ENCODE data around the gene SOX8.

Gene SOX8

DNA sequence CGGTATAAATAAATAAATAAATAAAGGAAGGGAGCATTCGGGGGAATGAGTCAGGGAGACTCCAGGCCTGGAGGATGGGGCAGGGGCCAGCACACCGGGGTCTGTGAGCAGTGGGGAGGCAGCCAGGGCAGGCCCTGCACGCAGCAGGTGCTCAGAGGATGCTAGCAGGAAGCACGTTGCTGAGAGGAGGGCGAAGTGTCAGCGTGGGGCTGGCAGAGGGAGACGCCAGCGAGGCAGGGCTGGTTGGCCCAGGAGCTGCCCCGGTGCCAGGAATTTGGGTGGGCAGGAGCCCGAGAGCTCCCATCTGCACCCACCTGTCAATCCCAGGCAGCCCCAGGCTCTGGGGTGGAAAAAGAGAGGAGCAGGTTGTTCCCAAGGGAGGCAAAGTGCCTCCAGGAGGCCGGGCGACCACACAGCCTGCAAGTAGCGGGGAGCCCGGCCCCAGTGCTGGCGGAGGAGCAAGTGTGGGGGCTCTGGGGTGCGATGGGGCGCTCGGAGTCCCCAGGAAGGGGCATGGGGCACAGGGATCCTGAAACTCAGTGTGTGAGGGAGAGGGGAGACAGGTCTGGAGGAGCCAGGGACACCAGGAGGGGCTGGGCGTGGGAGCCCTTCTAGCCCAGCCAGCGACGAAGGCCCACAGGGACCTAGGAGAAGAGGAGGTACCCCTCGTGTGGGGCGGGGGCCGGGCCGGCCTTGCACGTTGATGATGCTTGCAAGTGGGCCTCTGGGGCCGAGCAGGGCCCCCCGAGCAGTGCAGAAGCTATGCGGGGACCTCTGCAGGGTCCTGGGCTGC is 28.0 kb downstream of the SOX8 start:
- DNase-seq = peak; percentile 38

DNA sequence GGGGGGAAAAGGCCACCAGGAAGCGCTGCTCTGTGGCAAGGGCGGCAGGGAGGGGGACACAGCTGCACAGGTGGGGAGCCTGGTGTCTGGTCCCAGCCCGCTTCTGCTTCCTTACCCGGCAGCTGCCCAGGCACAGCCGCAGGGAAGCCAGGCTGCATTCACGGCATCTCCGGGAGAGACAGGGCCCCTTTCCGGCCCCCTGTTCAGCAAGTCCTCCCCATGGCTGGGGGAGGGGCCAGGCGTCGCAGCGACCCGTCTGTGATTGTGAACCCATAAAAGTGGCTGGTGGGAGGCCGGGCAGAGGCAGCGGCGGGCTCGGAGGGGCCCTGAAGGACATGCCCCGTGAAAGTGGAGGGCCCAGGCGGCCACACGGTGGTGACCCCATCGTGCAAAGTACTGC is 28.7 kb downstream of the SOX8 start:
- peak; percentile 37 for DNase-seq

DNA sequence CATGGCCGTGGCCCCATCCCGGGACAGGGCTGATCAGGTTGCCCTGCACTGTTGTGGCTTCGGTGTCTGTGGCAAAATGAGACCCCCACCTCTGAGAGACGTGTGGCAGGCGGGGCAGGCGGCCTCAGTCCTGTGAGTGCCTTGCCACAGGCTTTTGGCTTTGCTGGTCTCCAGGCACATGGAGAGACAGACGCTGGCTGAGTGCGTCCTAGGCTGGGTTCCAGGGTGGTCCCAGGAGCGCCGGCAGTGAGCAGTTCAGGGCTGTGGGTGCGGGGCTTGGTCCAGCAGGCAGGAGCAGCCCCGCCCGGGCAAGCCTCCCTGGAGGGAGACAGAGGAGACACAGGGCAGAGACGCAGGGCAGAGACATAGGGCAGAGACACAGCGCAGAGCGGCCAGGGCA is 29.2 kb downstream of the SOX8 start:
- no peak for DNase-seq

DNA sequence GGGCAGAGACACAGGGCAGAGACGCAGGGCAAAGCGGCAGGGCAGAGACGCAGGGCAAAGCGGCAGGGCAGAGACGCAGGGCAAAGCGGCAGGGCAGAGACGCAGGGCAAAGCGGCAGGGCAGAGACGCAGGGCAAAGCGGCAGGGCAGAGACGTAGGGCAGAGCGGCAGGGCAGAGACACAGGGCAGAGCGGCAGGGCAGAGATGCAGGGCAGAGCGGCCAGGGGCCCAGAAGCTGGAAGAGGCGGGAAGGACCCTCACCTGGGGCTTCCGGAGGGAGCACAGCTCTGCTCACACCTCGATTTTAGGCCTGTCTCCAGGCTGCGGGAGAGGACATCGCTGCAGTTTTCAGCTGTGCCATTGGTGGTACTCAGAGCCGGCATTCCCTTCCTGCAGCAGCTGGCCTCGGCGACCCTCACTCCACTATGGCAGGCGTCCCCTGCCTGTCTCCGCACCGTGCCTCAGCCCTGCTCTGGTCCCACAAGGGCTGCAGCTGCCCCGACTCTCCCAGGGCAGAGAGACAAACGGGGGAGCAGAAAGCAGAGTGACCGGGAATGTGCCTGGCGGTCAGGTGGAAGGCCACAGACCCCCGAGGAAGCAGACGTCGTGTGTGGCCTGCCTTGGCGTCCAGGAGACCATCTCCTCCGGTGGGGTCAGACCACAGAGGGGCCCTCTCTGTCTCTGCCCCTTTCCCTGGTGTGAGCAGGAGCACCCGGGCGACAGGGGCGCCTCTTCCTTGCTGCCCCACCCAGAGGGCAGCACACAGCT is 29.9 kb downstream of the SOX8 start:
- no peak for DNase-seq

DNA sequence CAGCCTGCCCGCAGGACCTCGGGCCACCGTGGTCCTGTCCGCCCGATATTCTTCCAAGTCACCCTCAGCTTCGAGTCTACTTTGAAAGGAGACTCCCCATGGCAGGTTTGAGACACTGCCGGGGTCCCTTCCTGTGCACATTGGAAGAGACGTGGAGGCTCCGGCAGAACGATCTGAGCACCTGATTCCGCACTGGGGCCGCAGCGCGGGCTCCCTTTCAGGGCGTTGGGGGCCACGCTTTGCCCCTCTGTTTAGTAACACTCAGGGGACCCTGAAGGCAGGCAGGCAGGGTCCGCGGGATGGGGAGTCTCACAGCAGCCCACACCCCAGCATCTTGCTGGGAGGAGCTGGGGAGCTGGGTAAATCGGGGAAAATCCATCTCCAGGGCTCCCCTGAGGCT is 30.6 kb downstream of the SOX8 start:
- no peak for DNase-seq

DNA sequence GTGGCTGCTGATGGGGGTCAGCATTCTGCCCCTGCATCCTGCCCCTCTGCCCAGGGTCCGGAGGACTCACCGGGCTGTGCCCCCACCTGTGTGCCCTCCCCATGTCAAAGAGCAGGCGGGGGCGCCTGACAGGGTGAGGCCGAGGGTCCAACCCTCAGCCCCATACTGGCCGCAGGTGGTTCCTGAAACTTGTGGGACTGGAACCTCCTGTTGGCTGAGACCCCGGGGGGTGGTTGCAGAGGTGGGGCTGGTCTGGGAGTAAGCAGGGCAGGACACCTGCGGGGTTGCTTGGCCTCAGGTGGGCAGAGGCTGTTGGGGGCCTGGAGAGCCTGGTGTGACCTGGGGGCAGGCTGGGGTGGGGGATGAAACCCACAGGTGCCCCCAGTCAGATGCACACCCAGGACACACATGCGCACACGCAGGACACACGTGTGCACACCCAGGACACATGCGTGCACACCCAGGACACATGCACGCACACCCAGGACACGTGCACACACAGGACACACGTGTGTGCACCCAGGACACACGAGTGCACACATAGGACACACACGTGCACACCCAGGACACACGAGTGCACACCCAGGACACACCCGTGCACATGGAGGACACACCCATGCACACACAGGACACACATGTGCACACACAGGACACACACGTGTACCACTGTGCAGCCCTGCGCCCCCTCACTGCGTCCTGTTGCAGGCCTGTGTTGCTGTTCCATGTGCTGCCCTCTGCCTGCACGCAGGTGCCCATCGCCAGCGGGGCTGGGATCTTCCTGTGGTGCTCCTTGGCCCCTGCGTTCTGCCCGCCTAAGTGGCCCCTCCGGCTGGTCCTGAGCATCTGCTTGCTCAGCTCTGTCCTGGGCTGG is 31.4 kb downstream of the SOX8 start:
- DNase-seq = no peak

DNA sequence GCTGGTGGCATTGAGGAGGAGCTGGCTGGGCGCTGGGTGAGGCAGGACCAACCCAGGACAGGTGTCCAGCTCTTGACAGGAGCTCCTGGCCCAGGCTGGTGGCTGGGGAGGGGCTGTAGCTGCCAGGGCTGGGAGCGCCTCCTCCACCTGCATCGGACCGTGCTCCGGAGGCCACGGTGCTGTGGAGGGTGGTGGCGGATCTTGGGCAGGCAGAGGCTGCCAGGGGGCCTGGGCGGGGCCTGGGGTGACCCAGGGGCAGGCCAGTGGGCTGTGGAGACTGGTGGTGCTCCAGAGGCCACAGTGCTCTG is 32.0 kb downstream of the SOX8 start:
- no peak for DNase-seq

DNA sequence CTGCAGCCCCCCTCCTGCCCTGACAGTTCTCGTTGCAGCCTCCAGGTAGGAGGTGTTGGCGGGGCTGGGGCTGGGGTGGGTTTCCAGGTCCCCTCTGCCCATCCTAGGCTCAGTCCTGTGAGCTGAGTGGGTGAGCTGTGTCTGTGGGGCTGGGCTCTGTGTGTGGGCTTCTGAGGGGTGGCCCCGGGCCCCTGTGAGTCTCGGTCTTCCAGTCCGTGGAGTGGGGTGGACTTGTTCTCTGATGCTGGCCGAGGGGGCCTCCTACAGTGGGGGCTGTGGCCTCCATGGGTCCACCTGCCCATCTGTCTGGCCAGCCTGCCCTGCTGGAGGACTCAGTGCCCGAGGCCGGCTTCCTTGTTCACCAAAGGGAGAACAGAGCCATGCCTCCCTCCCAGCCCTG is 32.7 kb downstream of the SOX8 start:
- DNase-seq = no peak

DNA sequence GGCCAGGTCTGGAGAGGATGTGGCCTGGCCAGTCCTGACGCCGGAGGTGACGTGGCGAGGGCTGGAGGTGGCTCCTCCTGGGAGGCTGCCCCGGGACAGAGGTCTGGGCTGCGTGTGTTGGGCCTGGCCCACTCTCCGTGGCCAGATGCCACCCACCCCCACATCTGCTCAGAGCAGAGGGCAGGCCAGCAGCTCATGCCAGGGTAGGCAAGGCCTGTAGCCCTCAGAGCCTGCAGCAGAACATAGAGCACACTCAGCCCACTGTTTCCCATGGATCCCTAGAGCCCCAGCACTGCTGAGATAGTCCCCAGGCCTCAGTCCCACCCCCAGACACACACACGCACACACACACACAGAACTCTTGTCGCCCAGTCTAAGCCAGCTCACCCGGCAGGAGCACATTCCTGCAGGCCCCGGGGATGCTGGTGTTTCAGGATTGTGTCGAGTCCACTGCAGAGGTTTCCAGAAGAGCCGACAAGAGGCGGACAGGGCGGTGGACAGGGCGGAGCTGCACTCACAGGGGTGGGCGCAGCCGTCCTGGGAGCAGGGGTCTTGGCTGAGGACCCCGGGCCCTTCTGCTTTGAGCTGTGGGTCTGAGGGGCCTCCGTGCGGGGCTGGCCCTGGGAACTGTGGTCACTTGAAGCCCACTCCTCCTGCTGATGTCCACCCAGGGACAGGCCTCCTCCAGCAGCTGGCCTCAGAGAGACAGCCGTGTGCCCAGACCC is 33.4 kb downstream of the SOX8 start:
- no peak for DNase-seq

DNA sequence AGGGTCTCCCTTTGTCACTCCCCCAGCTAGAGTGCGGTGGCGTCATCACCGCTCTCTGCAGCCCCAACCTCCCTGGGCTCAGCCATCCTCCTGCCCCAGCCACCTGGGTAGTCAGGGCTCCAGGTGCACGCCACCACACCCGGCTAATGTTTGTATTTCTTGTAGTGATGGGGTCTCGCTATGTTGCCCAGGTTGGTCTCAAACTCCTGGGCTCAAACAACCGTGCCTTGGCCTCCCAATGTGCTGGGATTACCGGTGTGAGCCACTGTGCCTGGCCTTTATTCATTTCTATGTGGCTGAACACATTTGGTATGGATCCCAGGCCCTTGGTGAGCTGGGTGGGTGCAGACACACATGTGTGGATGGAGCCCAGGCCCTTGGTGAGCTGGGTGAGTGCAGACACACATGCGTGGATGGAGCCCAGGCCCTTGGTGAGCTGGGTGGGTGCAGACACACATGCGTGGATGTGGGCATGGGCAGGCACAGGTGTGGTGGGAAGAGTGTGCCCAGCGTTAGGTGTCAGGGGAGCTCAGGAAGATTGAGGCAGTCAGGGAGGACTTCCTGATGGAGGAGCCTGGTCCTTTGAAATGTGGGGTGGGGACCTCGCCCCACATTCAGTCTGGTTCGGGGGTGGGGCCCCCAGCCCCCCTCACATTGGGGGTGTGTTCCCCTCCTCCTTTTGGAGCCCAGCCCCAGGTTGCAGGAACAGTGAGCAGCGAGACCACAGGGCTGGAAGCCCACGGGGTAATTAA is 37.1 kb downstream of the SOX8 start:
- DNase-seq = no peak

DNA sequence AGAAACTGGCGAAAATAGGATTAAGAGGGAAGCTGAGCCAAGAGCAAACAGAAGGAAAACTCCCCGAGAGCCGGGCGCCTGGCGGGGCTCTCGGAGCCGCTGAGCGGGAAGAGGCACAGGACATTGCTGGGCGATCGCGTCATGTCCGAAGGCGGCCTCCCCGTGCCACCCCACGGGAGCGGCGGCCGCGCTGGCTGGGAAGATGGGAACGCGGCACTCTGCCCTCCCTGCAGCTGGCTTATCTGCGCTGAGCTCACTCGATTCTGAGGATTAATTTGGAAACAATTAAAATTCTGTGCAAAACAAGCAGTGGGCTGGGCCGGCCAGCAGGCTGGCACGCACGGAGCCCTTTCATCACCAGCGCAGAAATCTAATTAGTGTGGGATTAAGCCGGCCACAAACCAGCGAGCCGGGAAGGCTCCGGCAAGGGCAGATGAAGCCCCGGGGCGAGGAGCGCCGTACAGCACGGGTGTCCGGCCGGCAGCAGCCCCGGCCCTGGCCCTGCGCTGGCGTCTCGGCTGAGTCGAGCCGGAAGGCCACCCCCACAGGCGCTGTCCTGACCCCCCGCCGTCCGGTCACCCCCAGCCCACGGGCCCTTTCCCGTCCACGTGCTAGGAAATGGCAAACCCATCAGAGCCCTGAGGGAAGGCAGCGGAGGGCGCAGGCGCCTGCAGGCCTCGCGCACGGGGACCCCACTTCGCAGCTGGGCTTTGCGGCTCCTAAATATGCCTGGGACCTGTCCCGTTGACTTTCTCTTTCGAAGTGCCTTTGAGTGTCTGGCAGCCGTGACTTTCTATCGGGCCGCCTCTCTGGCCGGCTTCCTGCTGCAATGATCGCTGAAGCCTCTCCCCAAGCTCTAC is 37.9 kb downstream of the SOX8 start:
- no peak for DNase-seq

DNA sequence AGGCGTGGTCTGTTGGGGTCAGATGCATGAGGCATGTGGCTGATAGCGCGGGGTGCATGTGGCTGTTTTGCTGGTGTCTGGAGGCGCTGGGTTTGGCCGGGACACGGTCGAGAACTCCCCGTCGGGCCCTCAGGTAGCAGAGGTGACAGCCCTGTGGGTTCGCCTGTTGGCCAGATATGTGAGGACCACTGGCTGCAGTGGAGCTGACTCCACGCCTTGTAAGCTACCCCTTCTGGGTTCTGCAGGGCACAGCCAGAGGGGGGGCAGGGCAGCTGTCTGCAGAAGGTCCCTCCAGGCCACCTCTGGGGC is 38.5 kb downstream of the SOX8 start:
- DNase-seq = no peak

DNA sequence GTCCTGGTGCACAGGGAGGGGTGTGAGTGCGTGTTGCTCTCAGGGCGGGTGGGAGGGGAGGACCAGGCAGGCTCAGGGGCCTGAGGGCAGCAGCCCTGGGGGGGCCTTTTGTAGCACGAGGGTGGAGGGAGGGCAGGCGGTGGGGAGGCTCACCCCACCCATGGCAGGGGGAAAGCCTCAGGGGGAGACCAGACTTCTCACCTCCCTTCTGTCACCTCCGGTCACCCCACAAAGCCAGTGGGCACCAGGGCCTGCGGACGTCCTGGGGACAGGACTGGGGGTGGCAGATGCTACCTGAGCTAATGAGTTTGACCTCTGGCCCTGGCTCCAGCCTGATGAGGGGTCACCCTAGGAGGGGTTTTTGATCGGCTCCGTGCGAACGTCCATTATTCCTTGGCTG is 39.0 kb downstream of the SOX8 start:
- no peak for DNase-seq

DNA sequence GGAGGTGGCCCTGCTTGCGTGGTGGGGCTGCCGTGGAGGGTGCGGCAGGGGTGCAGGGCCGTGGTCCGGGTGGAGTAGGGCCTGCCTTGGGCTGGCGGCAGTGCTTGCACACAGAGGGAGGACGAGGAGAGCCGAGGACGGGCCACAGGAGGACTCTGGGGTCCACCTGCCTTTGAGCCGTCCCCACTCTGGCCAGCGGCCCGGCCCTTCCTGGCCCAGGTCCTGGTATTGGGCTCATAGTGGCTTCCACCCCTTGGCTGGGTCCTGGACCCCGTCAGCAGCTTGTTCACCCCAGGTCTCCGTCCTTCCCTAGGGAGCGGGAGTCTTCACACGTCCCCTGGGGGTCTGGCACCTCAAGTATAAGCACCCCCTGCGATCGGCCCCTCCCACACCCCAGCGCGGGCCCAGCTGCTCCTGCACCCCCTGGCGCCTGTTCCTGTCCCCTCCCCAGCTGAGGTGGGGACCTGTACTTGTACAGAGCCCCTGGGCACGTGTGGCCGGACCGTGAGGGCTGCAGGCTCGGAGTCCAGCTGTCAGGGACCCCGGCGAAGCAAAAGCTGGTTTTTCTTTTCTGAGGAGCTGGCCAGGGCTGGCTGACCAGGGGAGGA is 40.1 kb downstream of the SOX8 start:
- DNase-seq = no peak

DNA sequence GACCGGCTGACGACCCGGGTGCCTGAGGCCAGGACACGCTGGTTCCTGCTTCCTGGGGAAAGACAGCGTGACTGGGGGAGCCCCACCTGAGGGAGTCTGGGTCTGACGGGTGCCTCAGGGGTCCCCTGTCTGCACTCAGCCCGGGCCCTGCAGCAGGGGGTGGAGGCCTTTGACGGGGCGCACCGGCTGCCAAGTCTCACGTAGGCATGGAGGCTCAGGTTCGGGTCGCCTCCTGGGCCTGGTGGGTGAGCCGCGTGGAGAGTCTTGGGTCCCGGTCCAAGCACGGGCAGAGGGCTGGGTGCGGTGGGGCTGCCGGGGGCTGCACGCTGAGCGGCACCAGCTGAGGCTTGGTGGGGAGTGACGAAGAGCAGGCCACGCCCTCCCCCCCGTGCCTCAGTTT is 40.9 kb downstream of the SOX8 start:
- no peak for DNase-seq

DNA sequence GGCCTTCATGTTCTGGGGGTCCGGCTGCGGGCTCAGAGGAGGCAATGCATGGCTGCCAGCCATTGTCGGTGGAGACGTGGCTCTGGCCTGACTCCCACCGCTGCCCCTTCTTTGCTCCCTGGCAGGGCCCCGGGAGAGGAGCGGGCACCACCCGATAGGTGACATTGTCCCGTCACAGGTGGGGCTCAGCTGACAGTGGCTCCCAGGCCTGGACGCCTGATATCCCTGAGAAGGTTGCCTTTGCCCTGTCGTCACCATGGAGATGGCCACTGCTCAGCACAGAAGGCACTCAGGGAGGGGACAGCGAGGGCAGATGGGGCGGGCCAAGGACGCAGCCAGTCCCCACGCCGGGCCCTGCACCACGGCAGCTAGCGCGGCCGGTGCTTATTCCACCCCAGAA is 42.6 kb downstream of the SOX8 start:
- no peak for DNase-seq

DNA sequence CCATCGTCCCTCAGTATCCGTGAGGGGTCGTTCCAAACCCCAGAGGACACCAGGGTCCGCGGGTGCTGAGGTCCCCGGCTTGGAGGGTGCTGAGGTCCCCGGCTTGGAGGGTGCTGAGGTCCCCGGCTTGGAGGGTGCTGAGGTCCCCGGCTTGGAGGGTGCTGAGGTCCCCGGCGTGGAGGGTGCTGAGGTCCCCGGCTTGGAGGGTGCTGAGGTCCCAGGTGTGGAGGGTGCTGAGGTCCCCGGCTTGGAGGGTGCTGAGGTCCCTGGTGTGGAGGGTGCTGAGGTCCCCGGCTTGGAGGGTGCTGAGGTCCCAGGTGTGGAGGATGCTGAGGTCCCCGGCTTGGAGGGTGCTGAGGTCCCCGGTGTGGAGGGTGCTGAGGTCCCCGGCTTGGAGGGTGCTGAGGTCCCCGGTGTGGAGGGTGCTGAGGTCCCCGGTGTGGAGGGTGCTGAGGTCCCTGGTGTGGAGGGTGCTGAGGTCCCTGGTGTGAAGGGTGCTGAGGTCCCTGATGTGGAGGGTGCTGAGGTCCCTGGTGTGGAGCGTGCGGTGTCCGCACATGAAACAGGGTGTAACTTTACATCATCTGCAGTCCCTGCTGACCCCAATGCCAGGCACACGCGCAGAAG is 43.7 kb downstream of the SOX8 start:
- peak; percentile 26 for DNase-seq

DNA sequence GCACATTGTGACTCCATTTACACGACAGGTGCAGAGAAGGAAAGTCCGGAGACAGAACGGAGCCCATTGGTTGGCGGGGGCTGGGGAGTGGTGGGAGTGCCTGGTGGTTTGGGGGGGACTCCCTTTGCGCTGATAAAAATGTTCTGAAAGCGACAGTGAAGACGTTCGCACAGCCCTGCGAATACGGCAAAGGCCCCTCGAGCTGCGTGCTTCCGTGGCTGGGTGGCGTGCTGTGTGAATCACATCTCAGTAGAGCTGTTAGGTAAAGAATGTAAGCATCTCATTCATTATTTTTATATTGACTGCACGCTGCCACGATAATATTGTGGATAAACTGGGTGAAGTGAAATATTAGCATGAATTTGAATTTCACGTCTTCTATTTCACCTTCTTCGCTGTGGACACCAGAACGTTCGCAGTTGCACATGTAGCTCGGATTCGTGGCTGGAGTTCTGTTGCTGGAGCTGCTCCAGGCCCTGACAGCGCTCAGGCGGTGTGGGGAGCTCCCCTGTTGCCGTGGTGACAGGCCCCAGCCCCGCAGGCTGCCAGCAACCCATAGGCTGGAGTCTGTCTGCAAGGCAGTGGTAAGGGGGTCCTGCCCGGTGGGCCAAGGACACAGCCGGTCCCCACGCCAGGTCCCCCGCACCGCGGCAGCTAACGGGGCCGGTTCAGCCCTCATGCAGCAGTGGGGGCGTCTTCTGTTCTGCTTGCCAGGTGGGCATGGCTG is 44.6 kb downstream of the SOX8 start:
- no peak for DNase-seq

DNA sequence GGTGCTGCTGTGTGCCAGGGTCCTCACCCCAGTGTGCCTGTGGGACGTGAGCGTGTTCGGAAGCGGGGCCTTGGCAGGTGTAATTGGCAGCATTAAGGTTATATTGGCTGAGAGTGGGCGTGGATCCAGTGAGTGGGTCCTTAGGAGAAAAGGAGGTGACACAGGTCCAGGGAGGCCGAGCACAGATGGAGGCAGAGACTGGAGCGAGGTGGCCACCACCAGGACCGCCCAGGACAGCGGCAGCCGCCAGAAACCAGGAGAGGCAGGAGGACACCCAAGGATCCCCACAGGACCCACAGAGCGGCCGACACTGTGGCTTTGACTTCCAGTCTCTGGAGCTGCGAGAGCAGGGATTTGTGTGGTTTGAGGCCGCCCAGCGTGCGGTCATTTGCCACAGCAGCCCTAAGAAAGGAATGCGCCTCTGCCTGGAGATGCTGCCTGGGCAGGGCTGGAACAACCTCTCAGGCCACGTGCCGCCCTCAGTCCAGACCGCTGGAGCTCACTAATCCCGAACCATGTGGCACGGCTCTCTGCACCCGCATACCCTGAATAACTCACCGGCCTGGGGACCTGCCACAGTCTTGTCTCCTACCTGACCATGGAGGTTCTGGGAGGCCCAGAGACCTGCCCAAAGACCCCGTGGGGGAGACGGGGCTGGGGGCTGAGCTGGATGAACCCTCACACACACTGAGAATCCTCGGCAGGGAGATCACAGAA is 45.4 kb downstream of the SOX8 start:
- DNase-seq = no peak

Measured in CD4-positive, alpha-beta T cell treated with Interleukin-17A for 4 hours (primary cell).